DOHH2 (cell line): ENCODE data around the gene ITPK1.

ENCODE experiments used
- H3F3A ChIP-seq: fragments of 200-600 bp; sonication (generic), shearing (Covaris generic); 2 replicates; pipeline ENCODE4 v1.6.0; 2016; ENCODE audit warnings: antibody characterized with exemption, mild to moderate bottlenecking; ENCODE audit not compliant: control insufficient read depth, insufficient read depth
- H3K27ac ChIP-seq: fragments of 200-600 bp; sonication (generic); 2 replicates; pipeline ENCODE4 v1.5.1; 2014; ENCODE audit warnings: low read depth, mild to moderate bottlenecking, low read length, moderate library complexity
- H3K27me3 ChIP-seq: fragments of 200-600 bp; sonication (generic); 2 replicates; pipeline ENCODE4 v1.6.1; 2014; ENCODE audit warnings: mild to moderate bottlenecking, low read length, mixed read lengths; ENCODE audit not compliant: control insufficient read depth
- H3K36me3 ChIP-seq: fragments of 200-600 bp; sonication (generic); 2 replicates; pipeline ENCODE4 v1.6.1; 2014; ENCODE audit warnings: mild to moderate bottlenecking, low read length, moderate library complexity, mixed read lengths; ENCODE audit not compliant: control insufficient read depth
- H3K4me1 ChIP-seq: fragments of 200-600 bp; sonication (generic); 2 replicates; pipeline ENCODE4 v1.6.1; 2014; ENCODE audit warnings: mild to moderate bottlenecking, low read length, mixed read lengths; ENCODE audit not compliant: control insufficient read depth
- H3K4me2 ChIP-seq: fragments of 200-600 bp; sonication (generic); 2 replicates; pipeline ENCODE4 v1.6.0; 2014; ENCODE audit warnings: mild to moderate bottlenecking, low read length, moderate library complexity
- H3K4me3 ChIP-seq: fragments of 200-600 bp; sonication (generic); 2 replicates; pipeline ENCODE4 v1.5.1; 2014; ENCODE audit warnings: mild to moderate bottlenecking, low read length, mixed read lengths
- H3K79me2 ChIP-seq: fragments of 200-600 bp; sonication (generic); 2 replicates; pipeline ENCODE4 v1.6.1; 2014; ENCODE audit warnings: mild to moderate bottlenecking, low read length, mixed read lengths; ENCODE audit not compliant: control insufficient read depth
- H3K9me2 ChIP-seq: fragments of 200-600 bp; sonication (generic); replicated peaks from 2 replicates; pipeline ENCODE4 v1.6.1; 2014; ENCODE audit warnings: mild to moderate bottlenecking, low read length, mixed read lengths; ENCODE audit not compliant: control insufficient read depth
- H3K9me3 ChIP-seq: fragments of 200-600 bp; sonication (generic); 2 replicates; pipeline ENCODE4 v1.6.1; 2014; ENCODE audit warnings: antibody characterized with exemption, low read length, mixed read lengths; ENCODE audit not compliant: control insufficient read depth, insufficient read depth
- H4K20me1 ChIP-seq: fragments of 200-600 bp; sonication (generic); 2 replicates; pipeline ENCODE4 v1.6.0; 2014; ENCODE audit warnings: low read depth, mild to moderate bottlenecking, antibody characterized with exemption, low read length, moderate library complexity; ENCODE audit not compliant: control insufficient read depth, insufficient read depth
- CTCF ChIP-seq: fragments of 200-600 bp; sonication (generic); IDR thresholded peaks from one replicate; pipeline ENCODE4 v1.5.1; 2014; ENCODE audit warnings: antibody characterized with exemption, mild to moderate bottlenecking, low read depth, low read length; ENCODE audit not compliant: poor library complexity, severe bottlenecking
- EZH2phosphoT487 ChIP-seq: fragments of 200-600 bp; sonication (generic); IDR thresholded peaks from 2 replicates; pipeline ENCODE4 v1.6.1; 2017; ENCODE audit warnings: borderline replicate concordance, mild to moderate bottlenecking, antibody characterized with exemption, low read length, moderate library complexity, mixed read lengths

The ITPK1 gene

GRCh38 chr14:93094121-93094918, 21.4 kb downstream of the ITPK1 start:
- H3F3A ChIP-seq = no peaks in the 10 kb centered on the region
- no peaks in the 10 kb centered on the region for H3K79me2 ChIP-seq

GRCh38 chr14:93092606-93093556, 22.8 kb downstream of the ITPK1 start:
- H3K4me1 ChIP-seq = no peaks in the 10 kb centered on the region
- H3K4me3 ChIP-seq = no peak overlapping the region
- no peaks in the 10 kb centered on the region for H3K9me3 ChIP-seq
- H4K20me1 ChIP-seq = 0 out of 2 replicates have a peak, but pooled peaks cover 2% of the 10 kb centered on the region
- TF ChIP-seq EZH2phosphoT487 = no peak
- TF ChIP-seq CTCF = no peak
- H3F3A ChIP-seq = no peaks in the 10 kb centered on the region
- no peak overlapping the region for H3K4me2 ChIP-seq
- H3K36me3 ChIP-seq = no peaks in the 10 kb centered on the region
- no peaks in the 10 kb centered on the region for H3K27me3 ChIP-seq
- H3K27ac ChIP-seq = no peak overlapping the region
- H3K9me2 ChIP-seq = no peaks in the 10 kb centered on the region
- no peaks in the 10 kb centered on the region for H3K79me2 ChIP-seq

More at GRCh38 chr14:93094121-93094918, 21.4 kb downstream of the ITPK1 start:
- Histone ChIP-seq H3K4me3 (no peak overlapping the region), H3K36me3 (no peaks in the 10 kb centered on the region), H3K27ac (no peak overlapping the region), H3K27me3 (no peaks in the 10 kb centered on the region), H4K20me1 (0 out of 2 replicates have a peak, but pooled peaks cover 2% of the 10 kb centered on the region), H3K9me3 (no peaks in the 10 kb centered on the region), H3K9me2 (no peaks in the 10 kb centered on the region), H3K4me2 (no peak overlapping the region), H3K4me1 (no peaks in the 10 kb centered on the region)
- no peak for TF ChIP-seq CTCF
- TF ChIP-seq EZH2phosphoT487 = no peak

GRCh38 chr14:93091666-93092065, 24.1 kb downstream of the ITPK1 start:
- TF ChIP-seq EZH2phosphoT487 = no peak
- TF ChIP-seq CTCF = no peak
- H3K27me3 ChIP-seq = no peaks in the 10 kb centered on the region
- H3K9me2 ChIP-seq = no peaks in the 10 kb centered on the region
- no peaks in the 10 kb centered on the region for H3K4me1 ChIP-seq
- no peaks in the 10 kb centered on the region for H3K36me3 ChIP-seq
- no peak overlapping the region for H3K27ac ChIP-seq
- H3K9me3 ChIP-seq = no peaks in the 10 kb centered on the region
- H3F3A ChIP-seq = no peaks in the 10 kb centered on the region
- 0 out of 2 replicates have a peak, but pooled peaks cover 2% of the 10 kb centered on the region for H4K20me1 ChIP-seq
- no peaks in the 10 kb centered on the region for H3K79me2 ChIP-seq
- H3K4me2 ChIP-seq = no peak overlapping the region
- H3K4me3 ChIP-seq = no peak overlapping the region
